Stimulated activated naive CD8-positive, alpha-beta T cell treated with anti-CD3 and anti-CD28 coated beads, Interleukin-15, amount 100 ng/mL, for 72 hours (primary cell): ENCODE measurements around the gene UBQLN3.

ENCODE experiments used
- ATAC-seq: fragments of 150-1000 bp; cut with Tn5 transposase; 2 replicates; pipeline ENCODE4 v1.10.0; 2021; ENCODE audit warnings: mild to moderate bottlenecking, moderate library complexity
- DNase-seq, 2 donors: peaks; one replicate each; pipeline ENCODE4 v3.0.0; 2021 to 2022
- H3K27ac Mint-ChIP-seq, 2 donors: one replicate each; pipeline ENCODE4 v1.8.0; 2022; ENCODE audit warnings: mild to moderate bottlenecking in 2 of 2, mixed read lengths in 2 of 2, moderate library complexity in 2 of 2
- H3K27me3 Mint-ChIP-seq: one replicate; pipeline ENCODE4 v1.8.0; 2022; ENCODE audit warnings: mixed read lengths
- H3K4me1 Mint-ChIP-seq: one replicate; pipeline ENCODE4 v1.8.0; 2022; ENCODE audit warnings: mild to moderate bottlenecking, mixed read lengths
- H3K4me3 Mint-ChIP-seq, 2 donors: one replicate each; pipeline ENCODE4 v1.8.0; 2022; ENCODE audit warnings: mild to moderate bottlenecking in 2 of 2, mixed read lengths in 2 of 2, moderate library complexity in 1 of 2
- H3K9me3 Mint-ChIP-seq, 2 donors: one replicate each; pipeline ENCODE4 v1.8.0; 2022; ENCODE audit warnings: mixed read lengths in 2 of 2

UBQLN3 gene

DNA sequence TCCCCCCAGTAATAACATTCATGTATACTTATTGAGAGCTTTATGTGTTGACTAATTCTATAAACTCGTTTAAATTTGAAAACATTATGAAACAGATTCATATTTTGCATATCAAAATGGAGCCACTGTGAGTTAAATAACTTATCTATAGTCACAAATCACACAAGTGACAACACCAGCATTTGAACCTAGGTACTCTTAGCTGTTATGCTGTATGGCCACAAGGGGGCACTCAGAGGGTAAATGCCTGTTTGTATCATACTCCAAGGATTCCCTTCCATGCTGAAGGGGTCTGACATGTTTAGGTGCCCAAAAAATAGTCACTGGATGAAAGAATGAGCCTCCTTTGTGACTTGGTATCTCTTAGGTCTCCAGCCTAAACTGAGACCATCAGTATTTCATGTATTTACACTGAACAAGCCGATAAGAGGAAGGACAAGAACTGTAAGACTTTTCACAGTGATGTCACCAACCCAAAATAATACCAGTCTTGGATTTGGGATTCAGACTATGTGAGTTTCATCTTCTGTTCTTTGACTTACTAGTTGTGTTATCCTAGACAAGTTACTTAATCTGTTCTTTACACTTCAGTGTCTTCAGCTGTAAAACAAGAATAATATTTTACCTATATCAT lies 33.5 kb downstream of the UBQLN3 start:
- Mint-ChIP-seq H3K9me3 (no peaks in the 10 kb centered on the region), H3K27me3 (peaks cover 26% of the 10 kb centered on the region), H3K4me1 (peaks cover 5% of the 10 kb centered on the region), H3K27ac (no peak overlapping the region), H3K4me3 (no peak overlapping the region)
- ATAC-seq, result peak; percentile 56
- peak; percentile 19 to 29 for DNase-seq

DNA sequence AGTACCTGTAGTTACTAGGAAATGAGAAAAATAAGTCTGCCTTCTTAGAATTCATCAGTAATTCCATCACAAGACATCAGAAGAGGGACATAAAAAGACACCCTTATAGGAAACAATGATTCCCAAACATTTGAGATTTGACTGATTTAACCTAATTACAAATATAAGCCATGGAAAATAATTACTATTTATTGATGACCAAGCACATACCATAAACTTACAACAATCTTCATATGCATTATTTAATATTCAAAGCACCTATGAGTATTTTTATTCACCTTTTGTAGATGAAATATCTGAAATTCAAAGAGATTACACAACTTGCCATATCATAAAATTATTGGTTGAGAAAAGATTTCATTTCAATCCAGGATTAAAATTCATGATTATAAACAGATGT lies 35.8 kb downstream of the UBQLN3 start:
- no peaks in the 10 kb centered on the region for H3K9me3 Mint-ChIP-seq
- peaks cover 5% of the 10 kb centered on the region for H3K4me1 Mint-ChIP-seq
- no peak for ATAC-seq
- peaks cover 33% of the 10 kb centered on the region for H3K27me3 Mint-ChIP-seq
- no peak overlapping the region for H3K4me3 Mint-ChIP-seq
- DNase-seq, result no peak
- no peak overlapping the region for H3K27ac Mint-ChIP-seq

DNA sequence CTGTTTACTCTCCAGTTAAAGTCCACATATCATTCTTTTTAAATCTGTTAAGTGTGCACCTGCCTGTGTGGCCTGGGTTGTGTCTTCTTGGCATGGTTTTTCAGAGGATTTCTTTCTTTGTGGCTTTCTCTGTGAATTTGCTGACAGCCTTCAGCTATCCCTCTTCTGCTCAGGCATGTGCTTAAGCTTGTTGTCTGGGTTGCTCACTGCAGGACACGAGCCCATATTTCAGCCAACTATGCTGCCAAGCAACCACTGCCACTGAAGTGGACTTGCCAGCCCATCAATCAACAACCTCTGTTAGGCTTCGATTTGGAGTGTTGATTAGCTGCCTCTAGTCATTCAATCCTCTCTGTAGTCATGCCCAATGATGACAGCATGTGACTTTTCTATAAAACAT lies 42.2 kb downstream of the UBQLN3 start:
- no peaks in the 10 kb centered on the region for H3K4me1 Mint-ChIP-seq
- no peak overlapping the region for H3K4me3 Mint-ChIP-seq
- no peak overlapping the region for H3K27ac Mint-ChIP-seq
- DNase-seq, result no peak
- no peak for ATAC-seq
- H3K27me3 Mint-ChIP-seq, result peaks cover 7% of the 10 kb centered on the region
- H3K9me3 Mint-ChIP-seq, result no peaks in the 10 kb centered on the region

DNA sequence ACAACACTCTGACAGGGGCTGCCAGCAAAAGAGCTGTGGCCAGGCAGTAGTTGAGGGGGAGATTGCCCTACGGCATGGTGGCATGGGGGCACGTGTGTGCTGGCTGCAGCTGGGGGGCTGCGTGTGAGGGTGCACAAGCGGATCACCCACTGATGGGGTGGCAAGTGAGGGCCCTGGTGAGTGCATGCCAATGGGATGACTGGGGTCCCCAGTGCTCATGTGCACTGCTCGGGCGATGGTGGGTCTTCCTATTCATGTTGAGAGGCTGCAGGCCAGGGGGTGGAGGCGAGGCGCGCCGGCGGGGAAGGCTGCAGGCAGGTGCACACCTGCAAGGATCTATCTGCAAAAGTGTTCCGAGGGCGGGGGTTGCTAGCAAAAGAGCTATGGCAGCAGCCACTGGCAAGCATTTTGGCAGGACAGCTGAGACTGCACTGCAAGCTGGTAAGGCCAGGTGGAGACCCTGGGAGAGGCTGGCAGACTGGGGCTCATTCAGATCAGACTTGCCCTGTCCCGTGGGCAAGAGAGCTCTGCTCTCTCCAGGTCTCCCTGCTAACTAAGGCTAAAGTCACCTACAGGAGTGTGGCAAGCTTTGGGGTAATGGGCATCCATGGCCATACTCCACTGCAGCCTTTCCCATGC lies 48.7 kb downstream of the UBQLN3 start:
- peaks cover 5% of the 10 kb centered on the region for H3K4me1 Mint-ChIP-seq
- H3K27me3 Mint-ChIP-seq, result peaks cover 7% of the 10 kb centered on the region
- ATAC-seq, result peak; percentile 35
- DNase-seq, result no peak
- peaks cover 0 to 8% of the 10 kb centered on the region in 2 donors for H3K9me3 Mint-ChIP-seq
- H3K4me3 Mint-ChIP-seq, result no peak overlapping the region
- H3K27ac Mint-ChIP-seq, result no peak overlapping the region
